Bronchial smooth muscle cell (primary cell): ENCODE measurements around the gene ASCL3. TPM values are rescaled to one million over a fixed set of nuclear protein-coding genes. Genes with fewer than 3 reads are reported as not detected.

Source experiments
- total RNA-seq: library from RNA; depleted of rRNA; stranded (reverse); fragments of >200 nt; gene quantifications from 2 replicates; pipeline ENCODE4 v1.2.1, GENCODE V29; 2014

ASCL3 gene
- total RNA-seq = not detected in 2 replicates

GRCh38 chr11:8942518-8943066, at the start of gene ASCL3:
TSS of gene ASCL3 (minus strand) at chr11:8943016. CDS start at chr11:8938161, 4,855 bp downstream.

GRCh38 chr11:8964324-8965320, 21.8 kb upstream of the ASCL3 start, which contains the start of gene TMEM9B:
TSS of gene TMEM9B (minus strand) at chr11:8964442. CDS start at chr11:8964313, 129 bp downstream.

GRCh38 chr11:8932564-8933180, 10.1 kb downstream of the ASCL3 start, which contains the start of gene C11orf16:
TSS of gene C11orf16 (minus strand) at chr11:8932947. CDS start at chr11:8932308, 639 bp downstream.

GRCh38 chr11:8911029-8911823, 31.6 kb downstream of the ASCL3 start, which contains the start of gene AKIP1:
TSS of gene AKIP1 (plus strand) at chr11:8911189. CDS start at chr11:8911450, 261 bp downstream.

Other genes with a start within 250 kb of the ASCL3 start
- gene AKIP1, start 31.8 kb downstream of the ASCL3 start, total RNA-seq = 35.3 and 38.0 TPM in 2 replicates
- gene C11orf16, start 10.1 kb downstream of the ASCL3 start, total RNA-seq = not detected in 2 replicates
- 36.2 and 40.8 TPM in 2 replicates for gene TMEM9B, start 21.4 kb upstream of the ASCL3 start, total RNA-seq
- 3.0 and 15.9 TPM in 2 replicates for gene NRIP3, start 61.0 kb upstream of the ASCL3 start, total RNA-seq
- 0.79 and 4.0 TPM in 2 replicates for gene SCUBE2, start 148.6 kb upstream of the ASCL3 start, total RNA-seq